Measurements from ENCODE around the gene PRKCH. TPM values are rescaled to one million over a fixed set of nuclear protein-coding genes. Genes with fewer than 3 reads are reported as not detected.

The PRKCH gene
- polyA plus RNA-seq, 2 of the 4 experiments (the other 2 are of a cell fraction), result 10.0 to 10.2 TPM

- Histone ChIP-seq H3K4me1 (peaks cover 80% of the 10 kb centered on the region), H3K27ac (peak overlapping the region; percentile 96 to 99), H3K9me3 (no peaks in the 10 kb centered on the region), H3K4me2 (peak overlapping the region; percentile 82), H3K4me3 (no peak overlapping the region)
- no peak for ATAC-seq
- CTCF ChIA-PET, result interaction anchor here (0.8 to 1.5 kb wide), 5 partner anchors 11 to 274 kb away, joined by 3 to 4 read pairs (median 4); no protein-coding TSS in a partner anchor
- no peak for DNase-seq (ENCODE audit: low read depth in 1 of 2, low spot score in 1 of 2)
- WGBS (ENCODE audit: missing lambda C conversion rate), result 69% methylated on average over 6 of the region's 6 CpGs
- FAIRE-seq, result no peak
- POLR2A ChIA-PET, result interaction anchor here (0.8 to 7.6 kb wide), 3 partner anchors 26 to 198 kb away, joined by 3 to 107 read pairs (median 3); partner anchors contain the start of gene HIF1A
- no peak for TF ChIP-seq CTCF (IDR thresholded peaks at IDR 0.05)
- TF ChIP-seq HOXB13 (CRISPR knock-in tag; IDR thresholded peaks at IDR 0.05; ENCODE audit: low read depth), result 0 out of 2 replicates have a peak, but pooled peaks have one; percentile 7
- no peak for TF ChIP-seq SREBF2 (IDR thresholded peaks at IDR 0.05)
- TF ChIP-seq MAFK (IDR thresholded peaks at IDR 0.05; ENCODE audit: partially characterized antibody), result no peak
- TF ChIP-seq HOXA7 (CRISPR knock-in tag; IDR thresholded peaks at IDR 0.05), result peak; percentile 31; the same call in 1 of the 2 replicates
These were observed 242.7 kb downstream of the PRKCH start for GRCh38 chr14:61563880-61564617.

- peaks cover 81% of the 10 kb centered on the region for H3K4me1 ChIP-seq
- 15% methylated on average over 6 of the region's 6 CpGs for WGBS (ENCODE audit: missing lambda C conversion rate)
- DNase-seq (ENCODE audit: low read depth in 1 of 2, low spot score in 1 of 2), result peak; percentile 79 to 84
- FAIRE-seq, result no peak
- no peak overlapping the region for H3K4me3 ChIP-seq
- peak overlapping the region; percentile 82 for H3K4me2 ChIP-seq
- no peaks in the 10 kb centered on the region for H3K9me3 ChIP-seq
- ATAC-seq, result peak; percentile 9 to 54; a peak in 4 of 6 replicates
- peak overlapping the region; percentile 96 to 99 for H3K27ac ChIP-seq
- ChIA-PET CTCF (interaction anchor here (0.8 to 1.5 kb wide), 5 partner anchors 12 to 273 kb away, joined by 3 to 4 read pairs (median 4); no protein-coding TSS in a partner anchor), POLR2A (interaction anchor here (0.8 to 7.6 kb wide), 3 partner anchors 27 to 197 kb away, joined by 3 to 107 read pairs (median 3); partner anchors contain the start of gene HIF1A)
- TF ChIP-seq MYC (IDR thresholded peaks at IDR 0.05; ENCODE audit: borderline replicate concordance, low read length) (no peak), JUNB (IDR thresholded peaks at IDR 0.05) (peak; percentile 63), ZC3H11A (IDR thresholded peaks at IDR 0.05) (no peak), TP53 (CRISPR knock-in tag; IDR thresholded peaks at IDR 0.05) (no peak), CBX2 (IDR thresholded peaks at IDR 0.05; ENCODE audit: borderline replicate concordance, low read depth) (no peak), USF2 (IDR thresholded peaks at IDR 0.05) (no peak), KDM5A (IDR thresholded peaks at IDR 0.05) (no peak), NFE2L2 (conservative IDR thresholded peaks at IDR 0.05; ENCODE audit: low read length) (no peak), HES2 (IDR thresholded peaks at IDR 0.05) (no peak), GATA3 (IDR thresholded peaks at IDR 0.05; ENCODE audit: borderline replicate concordance) (peak; percentile 56; the same call in 1 of the 2 replicates), E2F6 (IDR thresholded peaks at IDR 0.05; ENCODE audit: borderline replicate concordance, low read depth) (no peak), PHF8 (IDR thresholded peaks at IDR 0.05; ENCODE audit: borderline replicate concordance, low read depth) (no peak), FOSB (CRISPR knock-in tag; IDR thresholded peaks at IDR 0.05) (no peak), CEBPB (IDR thresholded peaks at IDR 0.05) (no peak), REST (IDR thresholded peaks at IDR 0.05) (no peak), ATOH8 (CRISPR knock-in tag; IDR thresholded peaks at IDR 0.05; ENCODE audit: low read depth) (peak; percentile 41; the same call in 1 of the 2 replicates), POLR2AphosphoS2 (conservative IDR thresholded peaks at IDR 0.05; ENCODE audit: low read length) (no peak), POLR2A (IDR thresholded peaks at IDR 0.05; ENCODE audit: low read length) (no peak), BCL3 (IDR thresholded peaks at IDR 0.05) (no peak), EP300 (IDR thresholded peaks at IDR 0.05) (peak in 1 of 2 experiments; percentile 63; a peak in 1 of 5 replicates), ESRRA (IDR thresholded peaks at IDR 0.05; ENCODE audit: borderline replicate concordance, low read length) (no peak)
These were observed 243.3 kb downstream of the PRKCH start for GRCh38 chr14:61564618-61565091.

Data from A549 (cell line).